Measurements from ENCODE around the gene FBN1.

The FBN1 gene

GRCh38 chr15:48419896-48420295 lies 225.6 kb downstream of the FBN1 start:
- no peak for DNase-seq

- DNase-seq, result no peak
These were observed 227.2 kb downstream of the FBN1 start for GRCh38 chr15:48418343-48418742.

GRCh38 chr15:48416301-48416700 lies 229.2 kb downstream of the FBN1 start:
- no peak for DNase-seq

- DNase-seq, result no peak
These were observed 230.2 kb downstream of the FBN1 start for GRCh38 chr15:48415036-48415886.

- no peak for DNase-seq
These were observed 231.5 kb downstream of the FBN1 start for GRCh38 chr15:48414015-48414414.

GRCh38 chr15:48413304-48413703 lies 232.2 kb downstream of the FBN1 start:
- DNase-seq, result no peak

GRCh38 chr15:48411971-48412591 lies 233.4 kb downstream of the FBN1 start:
- DNase-seq, result no peak

GRCh38 chr15:48409623-48410022 lies 235.9 kb downstream of the FBN1 start:
- no peak for DNase-seq

GRCh38 chr15:48408327-48408726 lies 237.2 kb downstream of the FBN1 start:
- no peak for DNase-seq

GRCh38 chr15:48407646-48408045 lies 237.9 kb downstream of the FBN1 start:
- DNase-seq, result no peak

GRCh38 chr15:48406911-48407310 lies 238.6 kb downstream of the FBN1 start:
- no peak for DNase-seq

GRCh38 chr15:48406266-48406891 lies 239.1 kb downstream of the FBN1 start:
- no peak for DNase-seq

- DNase-seq, result no peak
These were observed 242.9 kb downstream of the FBN1 start for GRCh38 chr15:48402427-48403177.

GRCh38 chr15:48400086-48400485 lies 245.4 kb downstream of the FBN1 start:
- no peak for DNase-seq

GRCh38 chr15:48397841-48398240 lies 247.7 kb downstream of the FBN1 start:
- no peak for DNase-seq

- no peak for DNase-seq
These were observed 249.5 kb downstream of the FBN1 start for GRCh38 chr15:48396020-48396419.

GRCh38 chr15:48395521-48396011 lies 249.9 kb downstream of the FBN1 start:
- no peak for DNase-seq

GRCh38 chr15:48394970-48395369 lies 250.5 kb downstream of the FBN1 start:
- DNase-seq, result no peak

GRCh38 chr15:48393645-48394506 lies 251.6 kb downstream of the FBN1 start:
- no peak for DNase-seq

- DNase-seq, result no peak
These were observed 253.2 kb downstream of the FBN1 start for GRCh38 chr15:48392356-48392755.

- no peak for DNase-seq
These were observed 253.6 kb downstream of the FBN1 start for GRCh38 chr15:48391950-48392349.

- no peak for DNase-seq
These were observed 255.8 kb downstream of the FBN1 start for GRCh38 chr15:48389691-48390143.
